Measurements from ENCODE around the gene NUDT13.

NUDT13 gene

GRCh38 chr10:73174148-73174925, 64.1 kb downstream of the NUDT13 start:
- TF ChIP-seq POLR2A (IDR thresholded peaks at IDR 0.05; ENCODE audit: low read depth, low read length) (no peak), TAF1 (IDR thresholded peaks at IDR 0.05; ENCODE audit: borderline replicate concordance, low read depth, low read length) (no peak), POLR2AphosphoS5 (IDR thresholded peaks at IDR 0.05; ENCODE audit: low read depth, low read length) (no peak)
- no peak for DNase-seq (ENCODE audit: insufficient read length)
- FAIRE-seq: no peak
